Endodermal cell (in vitro differentiated cells): ENCODE results near the gene MIEF1. TPM values are rescaled to one million over a fixed set of nuclear protein-coding genes. Genes with fewer than 3 reads are reported as not detected.
A peak's percentile ranks its signal among the peaks of the same experiment; 100 is the strongest.

Source experiments
- DNase-seq: peaks from one replicate; pipeline ENCODE4 v3.0.0-alpha.2; 2017
- H3K27ac ChIP-seq: 2 replicates; pipeline ENCODE4 v1.5.1; 2013; ENCODE audit warnings: mild to moderate bottlenecking, low read depth, low read length, moderate library complexity
- H3K27me3 ChIP-seq: 2 replicates; pipeline ENCODE4 v1.6.1; 2013; ENCODE audit warnings: mild to moderate bottlenecking, low read length, moderate library complexity; ENCODE audit not compliant: insufficient read depth, control insufficient read depth, poor library complexity, severe bottlenecking
- H3K36me3 ChIP-seq: 2 replicates; pipeline ENCODE4 v1.7.0; 2013; ENCODE audit warnings: mild to moderate bottlenecking, low read length, moderate library complexity; ENCODE audit not compliant: control insufficient read depth, insufficient read depth
- H3K4me1 ChIP-seq: one replicate; pipeline ENCODE4 v1.7.0; 2013; ENCODE audit warnings: low read length; ENCODE audit not compliant: control insufficient read depth, insufficient read depth
- H3K4me3 ChIP-seq: 2 replicates; pipeline ENCODE4 v1.5.1; 2013; ENCODE audit warnings: mild to moderate bottlenecking, low read length, moderate library complexity
- H3K9ac ChIP-seq: 2 replicates; pipeline ENCODE4 v1.6.1; 2013; ENCODE audit warnings: mild to moderate bottlenecking, low read length, moderate library complexity; ENCODE audit not compliant: poor library complexity, severe bottlenecking; ENCODE audit errors: extremely low read depth
- H3K9me3 ChIP-seq: 2 replicates; pipeline ENCODE4 v1.6.1; 2013; ENCODE audit warnings: mild to moderate bottlenecking, low read length, moderate library complexity; ENCODE audit not compliant: control insufficient read depth
- H3K27ac Mint-ChIP-seq: 2 replicates; pipeline ENCODE4 v1.8.0; 2020; ENCODE audit warnings: mixed read lengths
- H3K27me3 Mint-ChIP-seq: 2 replicates; pipeline ENCODE4 v1.8.0; 2021; ENCODE audit warnings: mild to moderate bottlenecking, mixed read lengths; ENCODE audit not compliant: insufficient read depth
- H3K36me3 Mint-ChIP-seq: 2 replicates; pipeline ENCODE4 v1.8.0; 2020; ENCODE audit warnings: low read depth, mixed read lengths
- H3K4me1 Mint-ChIP-seq: 2 replicates; pipeline ENCODE4 v1.8.0; 2020; ENCODE audit warnings: mixed read lengths
- H3K4me3 Mint-ChIP-seq: 2 replicates; pipeline ENCODE4 v1.8.0; 2020; ENCODE audit warnings: mild to moderate bottlenecking, moderate library complexity, mixed read lengths
- H3K9me3 Mint-ChIP-seq: 2 replicates; pipeline ENCODE4 v1.8.0; 2020; ENCODE audit warnings: mild to moderate bottlenecking, mixed read lengths
- CTCF ChIP-seq: fragments of 200-600 bp; sonication (generic); conservative IDR thresholded peaks from 2 replicates; pipeline ENCODE4 v1.5.0; 2021; ENCODE audit warnings: antibody characterized with exemption, mild to moderate bottlenecking
- WGBS, 2 experiments: methylation state at CpG; one replicate each; pipeline versions ENCODE4 v1.1.5 to v1.1.7; 2013; ENCODE audit warnings: missing lambda C conversion rate in 2 of 2, mixed read lengths in 1 of 2; ENCODE audit not compliant: insufficient coverage in 1 of 2, insufficient read length in 1 of 2; 5-methylcytosine and 5-hydroxymethylcytosine counted together
- total RNA-seq, 2 donors: library from RNA; stranded (reverse); fragmentation: NEBNext Ultra II Directional in 1 of 2; extraction: Animal tissue kit (Norgen Biotek cat#: 25700) in 1 of 2; gene quantifications; 2 replicates in 1 of 2; 3 replicates in 1 of 2; pipeline ENCODE4 v1.2.1, GENCODE V29; 2021

The MIEF1 gene
- total RNA-seq, 2 donors from 2014 or later: 36.0 to 43.3 TPM

GRCh38 chr22:39543095-39543494 is 41.0 kb downstream of the MIEF1 start:
- Mint-ChIP-seq H3K36me3 (no peaks in the 10 kb centered on the region), H3K27ac (no peak overlapping the region), H3K4me1 (peaks cover 7% of the 10 kb centered on the region), H3K4me3 (no peak overlapping the region), H3K9me3 (no peaks in the 10 kb centered on the region), H3K27me3 (peaks cover 45% of the 10 kb centered on the region)
- no peaks in the 10 kb centered on the region for H3K36me3 ChIP-seq
- no peaks in the 10 kb centered on the region for H3K9me3 ChIP-seq
- H3K27ac ChIP-seq: no peak overlapping the region
- H3K4me1 ChIP-seq: no peaks in the 10 kb centered on the region
- no peak overlapping the region for H3K9ac ChIP-seq
- peak; percentile 87 for DNase-seq
- 42 to 81% methylated on average over 3 to 11 of the region's 11 CpGs for WGBS, 2 experiments
- peak; percentile 78 for TF ChIP-seq CTCF
- no peak overlapping the region for H3K4me3 ChIP-seq
- H3K27me3 ChIP-seq: peaks cover 34% of the 10 kb centered on the region

DNA sequence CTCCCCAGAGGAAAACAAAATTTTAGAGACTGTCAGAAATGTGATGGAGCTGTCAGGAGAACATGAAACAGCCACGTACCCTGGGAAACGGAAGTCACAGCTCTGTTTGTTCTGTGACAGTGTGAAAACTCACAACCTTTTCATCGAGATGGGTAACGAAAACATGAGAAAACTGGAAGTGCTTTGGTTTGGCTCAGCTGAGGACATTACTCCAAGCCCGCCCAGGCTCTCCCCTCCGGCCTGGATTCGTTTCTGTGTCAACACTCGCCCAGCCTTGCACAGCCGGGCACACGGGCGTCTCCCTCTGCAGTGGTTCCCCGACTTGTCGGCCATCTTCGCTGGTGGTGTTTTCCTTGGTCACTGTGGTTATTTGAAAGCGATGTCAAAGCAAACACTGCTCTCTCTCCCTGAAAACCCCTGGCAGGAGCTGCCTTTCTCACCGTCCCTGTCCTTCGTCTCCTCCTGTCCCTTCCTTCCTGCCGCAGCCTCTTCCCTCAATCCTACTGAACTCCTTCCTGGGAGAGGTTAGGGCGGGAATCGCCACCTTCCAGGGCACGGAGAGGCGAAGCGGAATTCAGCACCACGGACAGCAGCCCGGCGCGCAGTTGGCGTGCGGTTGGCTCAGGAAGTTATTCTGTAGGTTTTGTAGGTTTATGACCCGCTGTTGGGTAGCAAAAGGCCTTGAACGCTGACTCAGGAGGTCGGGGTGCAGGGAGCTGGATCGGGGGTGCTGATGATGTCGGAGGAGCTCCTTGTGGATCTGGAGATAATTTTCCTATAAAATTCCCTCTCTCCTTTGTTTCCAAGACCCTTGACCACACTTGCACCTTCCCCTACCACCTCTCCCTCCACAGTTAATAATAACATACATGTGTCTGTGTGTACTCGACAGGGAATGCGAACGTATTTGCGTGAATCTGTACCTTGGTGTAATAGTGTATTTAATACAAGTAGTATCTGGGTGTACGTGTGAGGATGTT is 43.6 kb downstream of the MIEF1 start:
- WGBS, 2 experiments: 42 to 59% methylated on average over 7 to 39 of the region's 39 CpGs
- Histone ChIP-seq H3K27ac (no peak overlapping the region), H3K27me3 (peaks cover 46% of the 10 kb centered on the region), H3K9ac (no peak overlapping the region), H3K4me1 (no peaks in the 10 kb centered on the region), H3K4me3 (no peak overlapping the region), H3K9me3 (no peaks in the 10 kb centered on the region), H3K36me3 (no peaks in the 10 kb centered on the region)
- no peaks in the 10 kb centered on the region for H3K36me3 Mint-ChIP-seq
- no peaks in the 10 kb centered on the region for H3K9me3 Mint-ChIP-seq
- no peak overlapping the region for H3K4me3 Mint-ChIP-seq
- H3K4me1 Mint-ChIP-seq: peaks cover 7% of the 10 kb centered on the region
- no peak for TF ChIP-seq CTCF
- DNase-seq: peak; percentile 95
- no peak overlapping the region for H3K27ac Mint-ChIP-seq
- peaks cover 57% of the 10 kb centered on the region for H3K27me3 Mint-ChIP-seq

DNA sequence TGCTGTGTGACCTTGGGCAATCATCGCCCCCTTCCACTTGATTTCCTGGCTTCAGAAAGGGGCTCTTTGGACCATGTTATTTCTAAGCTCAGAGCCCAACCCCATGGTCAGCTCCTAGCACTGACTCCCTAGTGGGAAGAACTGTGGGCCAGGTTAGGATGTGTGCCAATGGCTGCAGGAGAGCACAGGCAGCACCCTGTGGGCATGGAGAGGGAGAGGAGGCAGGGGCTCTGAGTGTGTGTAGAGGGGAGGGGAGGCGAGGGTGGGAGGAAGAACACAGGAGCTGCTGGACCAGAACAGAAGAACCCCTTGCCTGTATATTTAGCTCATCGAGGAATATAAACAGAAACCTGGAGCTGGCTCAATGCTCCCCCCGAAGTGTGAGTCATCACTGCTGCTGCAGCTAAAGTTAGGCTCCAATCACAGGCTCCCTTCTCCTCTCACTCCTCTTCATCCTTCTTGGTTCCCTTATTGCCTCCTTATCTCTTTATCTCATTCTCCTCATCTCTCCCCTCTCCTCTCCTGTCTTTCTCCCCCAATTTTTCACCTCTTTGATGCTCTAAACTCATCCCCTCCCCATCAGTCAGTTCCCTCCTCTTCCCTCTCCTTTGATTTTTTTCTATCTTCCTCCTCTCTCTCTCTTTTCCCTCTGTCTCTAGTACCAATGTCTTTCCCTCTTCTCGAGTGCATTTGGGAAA is 44.9 kb downstream of the MIEF1 start:
- Mint-ChIP-seq H3K9me3 (no peaks in the 10 kb centered on the region), H3K27me3 (peaks cover 63% of the 10 kb centered on the region), H3K36me3 (no peaks in the 10 kb centered on the region), H3K27ac (no peak overlapping the region), H3K4me3 (no peak overlapping the region), H3K4me1 (peaks cover 7% of the 10 kb centered on the region)
- H3K4me1 ChIP-seq: no peaks in the 10 kb centered on the region
- TF ChIP-seq CTCF: no peak
- WGBS, 2 experiments: 40 to 61% methylated on average over 3 to 5 of the region's 5 CpGs
- H3K4me3 ChIP-seq: no peak overlapping the region
- no peak overlapping the region for H3K9ac ChIP-seq
- no peak for DNase-seq
- H3K27me3 ChIP-seq: peaks cover 46% of the 10 kb centered on the region
- H3K9me3 ChIP-seq: no peaks in the 10 kb centered on the region
- H3K27ac ChIP-seq: no peak overlapping the region
- no peaks in the 10 kb centered on the region for H3K36me3 ChIP-seq
